HG03064 (cell line): ENCODE results near the gene MTG1.

Source experiments
- ATAC-seq: cut with Tn5 transposase; IDR thresholded peaks from one replicate; pipeline ENCODE4 v1.9.1; 2021; ENCODE audit warnings: low read depth; ENCODE audit not compliant: unreplicated experiment

MTG1 gene

GRCh38 chr10:133394064-133394663, at the start of gene MTG1:
TSS of gene MTG1 (plus strand) at chr10:133394157. CDS start at chr10:133394221, 64 bp downstream.
- peak; percentile 48 for ATAC-seq

GRCh38 chr10:133344236-133344635, 49.7 kb upstream of the MTG1 start:
- ATAC-seq, result no peak

- ATAC-seq, result no peak
Measured at GRCh38 chr10:133346413-133346812, 47.5 kb upstream of the MTG1 start.

GRCh38 chr10:133347710-133348517, 46.0 kb upstream of the MTG1 start:
- no peak for ATAC-seq

- no peak for ATAC-seq
Measured at GRCh38 chr10:133349160-133349568, 44.8 kb upstream of the MTG1 start.

GRCh38 chr10:133349577-133350011, 44.4 kb upstream of the MTG1 start:
- ATAC-seq, result no peak

GRCh38 chr10:133350283-133350949, 43.5 kb upstream of the MTG1 start:
- no peak for ATAC-seq

- no peak for ATAC-seq
Measured at GRCh38 chr10:133350950-133351329, 43.0 kb upstream of the MTG1 start.

GRCh38 chr10:133351408-133352318, 42.3 kb upstream of the MTG1 start:
- no peak for ATAC-seq

GRCh38 chr10:133353202-133353959, 40.6 kb upstream of the MTG1 start:
- no peak for ATAC-seq

GRCh38 chr10:133353988-133354605, 39.9 kb upstream of the MTG1 start:
- no peak for ATAC-seq

GRCh38 chr10:133354672-133355240, 39.2 kb upstream of the MTG1 start:
- no peak for ATAC-seq

GRCh38 chr10:133355266-133355665, 38.7 kb upstream of the MTG1 start:
- no peak for ATAC-seq

- ATAC-seq, result no peak
Measured at GRCh38 chr10:133355991-133356390, 38.0 kb upstream of the MTG1 start.

GRCh38 chr10:133356549-133357284, 37.2 kb upstream of the MTG1 start:
- no peak for ATAC-seq

- ATAC-seq, result peak; percentile 63
Measured at GRCh38 chr10:133357285-133358161, 36.4 kb upstream of the MTG1 start, which contains the start of gene FUOM. TSS of gene FUOM (minus strand) at chr10:133358019. CDS start at chr10:133358007, 12 bp downstream.
